Effector memory CD4-positive, alpha-beta T cell (primary cell): ENCODE results near the gene BRINP3.

ENCODE experiments used
- DNase-seq, 3 donors: peaks; one replicate each; pipeline ENCODE4 v3.0.0-alpha.2; 2020
- H3K27ac ChIP-seq: 2 replicates; pipeline ENCODE4 v1.7.0; 2013; ENCODE audit warnings: mild to moderate bottlenecking, low read length, moderate library complexity; ENCODE audit not compliant: insufficient read depth, poor library complexity, severe bottlenecking
- H3K27me3 ChIP-seq: replicated peaks from 2 replicates; pipeline ENCODE4 v1.7.0; 2013; ENCODE audit warnings: mild to moderate bottlenecking, low read length; ENCODE audit not compliant: insufficient read depth, control insufficient read depth, poor library complexity, severe bottlenecking
- H3K36me3 ChIP-seq: 2 replicates; pipeline ENCODE4 v1.7.0; 2013; ENCODE audit warnings: mild to moderate bottlenecking, low read length, moderate library complexity; ENCODE audit not compliant: control insufficient read depth, insufficient read depth
- H3K4me1 ChIP-seq: 2 replicates; pipeline ENCODE4 v1.7.0; 2013; ENCODE audit warnings: low read length, mild to moderate bottlenecking; ENCODE audit not compliant: control insufficient read depth, insufficient read depth, poor library complexity, severe bottlenecking
- H3K4me3 ChIP-seq: 2 replicates; pipeline ENCODE4 v1.7.0; 2013; ENCODE audit warnings: low read length, low read depth, mild to moderate bottlenecking; ENCODE audit not compliant: insufficient read depth, poor library complexity, severe bottlenecking
- H3K9me3 ChIP-seq: 2 replicates; pipeline ENCODE4 v1.7.0; 2013; ENCODE audit warnings: mild to moderate bottlenecking, low read length, moderate library complexity; ENCODE audit not compliant: control insufficient read depth

BRINP3 gene

DNA sequence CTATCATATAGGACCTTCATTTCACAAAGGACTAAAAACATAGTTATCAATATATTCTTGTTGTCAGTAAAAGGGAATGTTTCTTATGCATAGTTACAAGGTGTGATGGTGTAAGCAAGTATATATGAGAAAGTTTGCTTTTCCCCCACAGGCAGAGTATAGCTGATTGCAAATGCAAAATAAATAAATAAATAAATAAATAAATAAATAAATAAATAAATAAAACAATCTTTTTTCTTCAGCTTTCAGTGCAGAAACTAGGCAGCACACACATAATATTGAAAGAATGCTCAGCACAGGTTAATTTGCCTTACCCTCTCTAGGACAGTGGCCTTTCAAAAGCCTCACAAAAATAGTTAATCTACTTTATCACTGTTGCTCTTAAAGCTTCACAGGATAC is 138.8 kb downstream of the BRINP3 start:
- H3K4me1 ChIP-seq: no peaks in the 10 kb centered on the region

DNA sequence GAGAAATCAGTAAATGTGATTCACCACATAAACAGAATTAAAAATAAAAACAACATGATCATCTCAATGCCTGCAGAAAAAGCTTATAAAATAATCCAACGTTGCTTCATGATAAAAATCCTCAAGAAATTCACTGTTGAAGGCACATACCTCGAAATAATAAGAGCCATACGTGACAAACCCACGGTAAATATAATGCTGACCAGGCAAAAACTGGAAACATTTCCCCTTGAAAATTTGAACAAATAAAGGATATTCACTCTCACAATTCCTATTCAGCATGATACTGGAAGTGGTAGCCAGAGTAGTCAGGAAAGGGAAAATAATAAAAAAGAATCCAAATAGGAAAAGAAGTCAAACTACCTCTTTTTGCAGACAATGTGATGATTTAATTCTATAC is 148.8 kb downstream of the BRINP3 start:
- Histone ChIP-seq H3K9me3 (no peaks in the 10 kb centered on the region), H3K4me1 (no peaks in the 10 kb centered on the region), H3K4me3 (no peak overlapping the region), H3K27me3 (no peaks in the 10 kb centered on the region), H3K27ac (no peak overlapping the region), H3K36me3 (no peaks in the 10 kb centered on the region)
- no peak for DNase-seq

More for the DNA sequence above, 138.8 kb downstream of the BRINP3 start:
- Histone ChIP-seq H3K27me3 (no peaks in the 10 kb centered on the region), H3K9me3 (no peaks in the 10 kb centered on the region), H3K36me3 (no peaks in the 10 kb centered on the region), H3K27ac (no peak overlapping the region), H3K4me3 (no peak overlapping the region)
- no peak for DNase-seq

DNA sequence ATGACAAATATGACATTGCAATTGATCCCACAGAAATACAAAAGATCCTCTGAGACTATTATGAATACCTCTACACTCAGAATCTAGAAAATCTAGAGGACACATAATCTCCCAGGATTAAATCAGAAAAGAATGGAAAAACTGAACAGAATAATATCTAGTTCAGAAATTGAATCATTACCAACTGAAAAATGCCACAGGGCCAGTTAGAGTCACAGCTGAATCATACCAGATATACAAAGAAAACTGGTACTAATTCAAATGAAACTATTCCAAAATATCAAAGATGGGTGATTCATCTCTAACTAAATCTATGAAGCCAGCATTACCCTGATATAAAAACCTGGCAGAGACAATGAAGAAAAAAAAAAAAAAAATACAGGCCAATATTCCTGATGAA is 149.3 kb downstream of the BRINP3 start:
- Histone ChIP-seq H3K9me3 (no peaks in the 10 kb centered on the region), H3K27me3 (no peaks in the 10 kb centered on the region), H3K36me3 (no peaks in the 10 kb centered on the region), H3K4me3 (no peak overlapping the region), H3K27ac (no peak overlapping the region), H3K4me1 (no peaks in the 10 kb centered on the region)
- DNase-seq: no peak

DNA sequence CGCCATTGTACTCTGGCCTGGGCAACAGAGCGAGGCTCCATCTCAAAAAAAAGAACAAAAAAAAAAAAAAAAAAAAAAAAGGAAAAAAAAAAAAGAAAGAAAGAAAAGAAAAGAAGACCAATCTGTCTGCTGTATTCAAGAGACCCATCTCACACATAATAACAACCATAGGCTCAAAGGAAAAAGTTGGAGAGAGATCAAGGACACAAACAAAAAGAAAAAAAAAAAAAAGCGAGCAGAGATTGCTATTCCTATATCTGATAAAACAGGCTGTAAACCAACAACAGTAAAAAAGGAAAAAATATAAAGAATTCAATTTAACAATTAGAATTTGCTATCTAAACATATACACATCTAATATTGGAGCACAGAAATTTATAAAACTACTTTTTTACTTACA is 150.4 kb downstream of the BRINP3 start:
- no peaks in the 10 kb centered on the region for H3K4me1 ChIP-seq
- no peaks in the 10 kb centered on the region for H3K9me3 ChIP-seq
- DNase-seq: no peak
- H3K4me3 ChIP-seq: no peak overlapping the region
- H3K27me3 ChIP-seq: no peaks in the 10 kb centered on the region
- no peaks in the 10 kb centered on the region for H3K36me3 ChIP-seq
- no peak overlapping the region for H3K27ac ChIP-seq

DNA sequence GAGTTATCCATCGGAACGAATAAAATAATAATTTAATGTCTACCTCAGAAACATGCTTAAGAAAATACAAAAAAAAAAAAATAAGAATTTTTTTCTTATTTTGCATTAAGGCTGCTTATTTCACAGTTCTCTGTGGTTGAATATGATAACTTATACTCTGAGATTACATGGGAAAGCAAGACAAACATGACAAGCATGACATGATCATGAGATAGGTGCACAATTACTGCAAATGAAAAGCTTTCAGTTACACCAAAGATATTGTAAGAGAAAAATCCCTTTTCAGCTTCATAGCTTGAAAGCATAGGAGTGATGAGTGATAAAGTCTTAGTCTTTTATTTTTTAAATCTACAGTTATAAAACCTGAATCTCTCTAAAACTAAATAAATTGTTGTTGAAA is 154.1 kb downstream of the BRINP3 start:
- Histone ChIP-seq H3K36me3 (no peaks in the 10 kb centered on the region), H3K27me3 (no peaks in the 10 kb centered on the region), H3K27ac (no peak overlapping the region), H3K4me3 (no peak overlapping the region), H3K4me1 (no peaks in the 10 kb centered on the region), H3K9me3 (no peaks in the 10 kb centered on the region)
- DNase-seq: no peak

DNA sequence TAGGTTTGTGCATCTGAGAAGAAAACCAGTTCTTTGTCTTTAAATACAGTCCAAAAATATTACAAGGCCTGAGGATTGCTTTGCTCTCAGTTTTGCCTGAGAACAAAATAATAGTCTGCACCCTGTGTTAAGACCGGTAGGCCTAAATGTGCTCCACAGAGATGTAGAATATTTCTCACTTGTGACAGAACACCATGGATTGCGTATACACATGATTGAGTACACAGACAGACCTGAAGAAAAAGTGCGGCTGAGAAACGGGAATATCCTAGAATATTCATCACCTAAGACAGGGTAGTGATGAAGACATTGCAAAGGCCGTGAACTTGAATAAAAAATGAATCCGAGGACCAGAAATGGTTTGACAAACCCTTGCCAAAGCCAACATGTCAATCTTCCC is 155.4 kb downstream of the BRINP3 start:
- Histone ChIP-seq H3K36me3 (no peaks in the 10 kb centered on the region), H3K4me1 (no peaks in the 10 kb centered on the region), H3K4me3 (no peak overlapping the region), H3K9me3 (no peaks in the 10 kb centered on the region), H3K27me3 (no peaks in the 10 kb centered on the region), H3K27ac (no peak overlapping the region)
- no peak for DNase-seq

DNA sequence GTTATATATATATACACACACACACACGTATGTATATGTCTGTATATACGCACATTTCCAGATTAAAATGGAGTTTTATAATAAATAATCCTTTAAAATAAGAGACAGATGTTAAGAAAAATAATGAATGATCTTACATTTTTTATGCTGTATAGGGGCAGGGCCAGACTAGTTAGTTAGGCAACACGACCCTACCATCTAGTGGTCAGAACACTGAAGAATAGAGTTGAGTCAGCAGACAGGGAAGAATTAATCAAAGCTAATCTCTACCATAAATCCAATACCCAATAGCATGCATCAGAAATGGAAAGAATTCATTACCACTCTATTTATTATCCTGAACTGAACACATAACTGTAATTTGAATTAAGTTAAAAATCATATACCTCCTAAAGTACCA is 156.7 kb downstream of the BRINP3 start:
- Histone ChIP-seq H3K4me3 (no peak overlapping the region), H3K36me3 (no peaks in the 10 kb centered on the region), H3K27ac (no peak overlapping the region), H3K4me1 (no peaks in the 10 kb centered on the region), H3K9me3 (no peaks in the 10 kb centered on the region), H3K27me3 (no peaks in the 10 kb centered on the region)
- no peak for DNase-seq

DNA sequence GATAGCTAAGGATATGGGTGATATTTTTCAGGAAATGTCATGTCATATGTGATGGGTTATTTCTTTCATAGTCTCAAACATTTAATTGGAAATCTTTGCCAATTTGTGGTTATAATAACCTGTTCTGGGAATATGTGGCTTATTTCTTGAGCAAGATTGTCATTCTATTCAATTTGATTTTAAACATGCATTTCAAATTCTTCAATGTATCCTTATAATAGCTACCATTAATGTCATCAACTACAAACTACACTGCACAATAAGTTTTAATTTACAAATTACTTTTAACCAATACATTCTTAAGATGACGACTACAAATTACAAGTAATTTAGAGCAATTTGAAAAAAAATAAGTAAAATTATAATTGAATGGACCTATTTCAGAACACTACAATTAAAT is 164.9 kb downstream of the BRINP3 start:
- Histone ChIP-seq H3K27me3 (no peaks in the 10 kb centered on the region), H3K4me3 (no peak overlapping the region), H3K9me3 (no peaks in the 10 kb centered on the region), H3K36me3 (no peaks in the 10 kb centered on the region), H3K27ac (no peak overlapping the region), H3K4me1 (no peaks in the 10 kb centered on the region)
- no peak for DNase-seq

DNA sequence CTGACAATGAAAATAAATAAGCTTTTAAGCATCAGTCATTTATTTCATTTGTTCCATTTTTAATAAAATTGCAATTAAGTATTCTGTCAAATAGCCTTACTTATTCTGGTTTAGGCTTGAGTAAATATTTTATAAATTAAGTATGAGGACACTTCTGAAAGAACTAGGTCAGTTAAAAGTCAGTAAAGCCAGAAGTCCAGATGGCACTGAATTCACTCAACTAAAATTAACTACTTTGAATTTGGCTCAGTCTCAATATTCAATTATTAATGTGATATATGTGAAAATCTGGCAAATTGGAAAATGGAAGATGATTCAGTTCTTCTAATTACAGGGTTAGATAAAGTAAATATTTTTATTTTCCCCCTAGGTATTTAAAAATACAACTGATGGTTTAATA is 174.2 kb downstream of the BRINP3 start:
- Histone ChIP-seq H3K4me1 (no peaks in the 10 kb centered on the region), H3K36me3 (no peaks in the 10 kb centered on the region), H3K4me3 (no peak overlapping the region), H3K27ac (no peak overlapping the region), H3K9me3 (no peaks in the 10 kb centered on the region), H3K27me3 (no peaks in the 10 kb centered on the region)
- DNase-seq: no peak

DNA sequence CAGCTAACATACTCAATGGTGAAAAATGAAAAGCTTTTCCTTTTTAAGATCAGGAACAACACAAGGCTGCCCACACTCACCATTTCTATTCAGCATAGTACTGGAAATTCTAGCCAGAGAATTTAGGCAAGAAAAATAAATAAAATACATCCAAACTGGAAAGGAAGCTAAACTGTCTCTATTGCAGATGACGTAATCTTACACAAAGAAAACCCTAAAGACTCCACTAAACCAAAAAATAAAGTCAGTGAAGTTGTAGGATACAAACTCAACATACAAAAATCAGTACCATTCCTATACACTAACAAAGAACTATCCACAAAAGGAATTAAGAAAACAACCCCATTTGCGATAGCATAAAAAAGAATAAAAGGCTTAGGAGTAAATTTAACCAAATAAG is 181.2 kb downstream of the BRINP3 start:
- Histone ChIP-seq H3K4me1 (no peaks in the 10 kb centered on the region), H3K27ac (no peak overlapping the region), H3K4me3 (no peak overlapping the region), H3K9me3 (no peaks in the 10 kb centered on the region), H3K27me3 (no peaks in the 10 kb centered on the region), H3K36me3 (no peaks in the 10 kb centered on the region)
- no peak for DNase-seq

DNA sequence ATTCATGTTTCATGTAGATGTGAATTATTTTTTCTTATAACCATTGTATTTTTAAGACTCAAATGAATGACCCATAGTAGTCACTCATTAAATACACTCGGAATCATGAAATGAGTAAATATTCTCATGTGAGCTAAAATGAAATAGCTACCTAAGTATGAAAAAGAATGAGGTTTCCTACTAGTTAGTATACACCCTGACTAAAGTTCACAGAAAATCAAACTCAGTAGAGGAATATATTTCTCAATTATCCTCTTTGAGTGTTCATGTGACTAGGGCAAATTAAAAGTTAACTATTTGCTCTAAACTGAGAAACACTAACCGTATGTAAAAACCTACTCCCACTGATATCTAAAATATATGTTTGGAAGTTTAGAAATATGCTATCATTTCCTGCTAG is 187.8 kb downstream of the BRINP3 start:
- no peak for DNase-seq
- Histone ChIP-seq H3K36me3 (no peaks in the 10 kb centered on the region), H3K9me3 (no peaks in the 10 kb centered on the region), H3K4me3 (no peak overlapping the region), H3K4me1 (no peaks in the 10 kb centered on the region), H3K27ac (no peak overlapping the region), H3K27me3 (no peaks in the 10 kb centered on the region)
